HepG2 (cell line): ENCODE data around the gene MMP17. TPM values are rescaled to one million over a fixed set of nuclear protein-coding genes. Genes with fewer than 3 reads are reported as not detected.

Experiments
- ATF1 ChIP-seq: IDR thresholded peaks from 2 replicates; pipeline ENCODE4 v1.6.1; 2016; ENCODE audit warnings: mild to moderate bottlenecking, control low read depth
- IRX3 ChIP-seq: sonication (generic); formaldehyde crosslinking; IDR thresholded peaks from 2 replicates; pipeline ENCODE4 v1.8.1; 2023; ENCODE audit warnings: mild to moderate bottlenecking, low read depth, missing genetic modification reagents, borderline replicate concordance
- KLF6 ChIP-seq: IDR thresholded peaks from 2 replicates; pipeline ENCODE4 v1.8.0; 2016; ENCODE audit warnings: missing biosample characterization, missing genetic modification reagents
- MATR3 ChIP-seq: sonication (generic); formaldehyde crosslinking; IDR thresholded peaks from 2 replicates; pipeline ENCODE4 v1.4.0; 2020; ENCODE audit warnings: missing genetic modification reagents
- NFE2L2 ChIP-seq: fragments of 150-350 bp; IDR thresholded peaks from 2 replicates; pipeline ENCODE4 v1.6.1; 2014; ENCODE audit warnings: low read length
- PHF21A ChIP-seq: sonication (generic); formaldehyde crosslinking; IDR thresholded peaks from 2 replicates; pipeline ENCODE4 v1.5.0; 2020; ENCODE audit warnings: mild to moderate bottlenecking, missing genetic modification reagents
- PRMT3 ChIP-seq: sonication (generic); formaldehyde crosslinking; IDR thresholded peaks from 2 replicates; pipeline ENCODE4 v1.8.1; 2022; ENCODE audit warnings: low read depth, mild to moderate bottlenecking, moderate library complexity, missing genetic modification reagents, borderline replicate concordance
- RELA ChIP-seq: sonication (generic); formaldehyde crosslinking; IDR thresholded peaks from 2 replicates; pipeline ENCODE4 v1.4.0; 2020; ENCODE audit warnings: missing genetic modification reagents
- REPIN1 ChIP-seq: sonication (generic); formaldehyde crosslinking; IDR thresholded peaks from 2 replicates; pipeline ENCODE4 v1.8.0; 2022; ENCODE audit warnings: missing genetic modification reagents, low read depth, mild to moderate bottlenecking, borderline replicate concordance
- SALL2 ChIP-seq: sonication (generic); formaldehyde crosslinking; IDR thresholded peaks from 2 replicates; pipeline ENCODE4 v1.8.1; 2023; ENCODE audit warnings: mild to moderate bottlenecking, missing genetic modification reagents, inconsistent platforms
- TGIF2 ChIP-seq: IDR thresholded peaks from 2 replicates; pipeline ENCODE4 v1.6.1; 2016; ENCODE audit warnings: control low read depth, missing compliant biosample characterization
- TP53 ChIP-seq: sonication (generic); formaldehyde crosslinking; conservative IDR thresholded peaks from 2 replicates; pipeline ENCODE4 v1.4.0; 2020; ENCODE audit warnings: missing genetic modification reagents
- ZNF235 ChIP-seq: sonication (generic); formaldehyde crosslinking; IDR thresholded peaks from 2 replicates; pipeline ENCODE4 v1.8.1; 2023; ENCODE audit warnings: mild to moderate bottlenecking, missing genetic modification reagents, borderline replicate concordance
- ZNF558 ChIP-seq: sonication (generic); formaldehyde crosslinking; IDR thresholded peaks from 2 replicates; pipeline ENCODE4 v1.9.0; 2022; ENCODE audit warnings: mild to moderate bottlenecking, missing genetic modification reagents, borderline replicate concordance
- ZNF839 ChIP-seq: sonication (generic); formaldehyde crosslinking; IDR thresholded peaks from 2 replicates; pipeline ENCODE4 v1.4.0; 2020; ENCODE audit warnings: missing genetic modification reagents, mild to moderate bottlenecking, borderline replicate concordance
- ZSCAN12 ChIP-seq: sonication (generic); formaldehyde crosslinking; IDR thresholded peaks from 2 replicates; pipeline ENCODE4 v1.9.0; 2021; ENCODE audit warnings: mild to moderate bottlenecking, missing genetic modification reagents
- ZSCAN21 ChIP-seq: sonication (generic); formaldehyde crosslinking; IDR thresholded peaks from 2 replicates; pipeline ENCODE4 v1.8.0; 2022; ENCODE audit warnings: mild to moderate bottlenecking, missing genetic modification reagents, moderate library complexity, borderline replicate concordance
- polyA plus RNA-seq, 8 experiments: library from polyadenylated mRNA; depleted of rRNA in 3 of 8; stranded (reverse) in 7 of 8; unstranded in 1 of 8; fragments of >200 nt; fragmentation: Illumina TruSeq in 4 of 8; extraction: Trizol in 4 of 8; gene quantifications; 2 replicates each; pipeline versions ENCODE4 v1.2.1 to v1.2.3, GENCODE V29; 2011 to 2016; ENCODE audit warnings: low read depth in 4 of 8, missing spikeins in 1 of 8, mixed read lengths in 1 of 8; ENCODE audit not compliant: insufficient read depth in 1 of 8
- total RNA-seq, 5 experiments: library from RNA; depleted of rRNA; stranded (reverse); fragments of >200 nt; fragmentation: Illumina TruSeq; extraction: Trizol; gene quantifications; 2 replicates each; pipeline ENCODE4 v1.2.3, GENCODE V29; 2016; ENCODE audit warnings: low read depth in 1 of 5
- TF ChIP-seq, protein P1 (sequence below): sonication (generic); formaldehyde crosslinking; IDR thresholded peaks from 2 replicates; pipeline ENCODE4 v1.5.1; 2020; ENCODE audit warnings: missing genetic modification reagents, mild to moderate bottlenecking, borderline replicate concordance
- TF ChIP-seq, protein P2 (sequence below): sonication (generic); formaldehyde crosslinking; IDR thresholded peaks from 2 replicates; pipeline ENCODE4 v1.4.0; 2020; ENCODE audit warnings: missing genetic modification reagents
- TF ChIP-seq, protein P3 (sequence below): sonication (generic); formaldehyde crosslinking; IDR thresholded peaks from 2 replicates; pipeline ENCODE4 v1.8.0; 2022; ENCODE audit warnings: mild to moderate bottlenecking, missing genetic modification reagents
- TF ChIP-seq, protein P4 (sequence below): sonication (generic); formaldehyde crosslinking; IDR thresholded peaks from 2 replicates; pipeline ENCODE4 v1.5.0; 2020; ENCODE audit warnings: mild to moderate bottlenecking, missing genetic modification reagents, borderline replicate concordance

The MMP17 gene
- total and polyA plus RNA-seq, 2 of the 13 experiments (the other 11 are each of a cell fraction or from before 2014, with no cell fraction given), result 0.55 to 0.80 TPM

DNA sequence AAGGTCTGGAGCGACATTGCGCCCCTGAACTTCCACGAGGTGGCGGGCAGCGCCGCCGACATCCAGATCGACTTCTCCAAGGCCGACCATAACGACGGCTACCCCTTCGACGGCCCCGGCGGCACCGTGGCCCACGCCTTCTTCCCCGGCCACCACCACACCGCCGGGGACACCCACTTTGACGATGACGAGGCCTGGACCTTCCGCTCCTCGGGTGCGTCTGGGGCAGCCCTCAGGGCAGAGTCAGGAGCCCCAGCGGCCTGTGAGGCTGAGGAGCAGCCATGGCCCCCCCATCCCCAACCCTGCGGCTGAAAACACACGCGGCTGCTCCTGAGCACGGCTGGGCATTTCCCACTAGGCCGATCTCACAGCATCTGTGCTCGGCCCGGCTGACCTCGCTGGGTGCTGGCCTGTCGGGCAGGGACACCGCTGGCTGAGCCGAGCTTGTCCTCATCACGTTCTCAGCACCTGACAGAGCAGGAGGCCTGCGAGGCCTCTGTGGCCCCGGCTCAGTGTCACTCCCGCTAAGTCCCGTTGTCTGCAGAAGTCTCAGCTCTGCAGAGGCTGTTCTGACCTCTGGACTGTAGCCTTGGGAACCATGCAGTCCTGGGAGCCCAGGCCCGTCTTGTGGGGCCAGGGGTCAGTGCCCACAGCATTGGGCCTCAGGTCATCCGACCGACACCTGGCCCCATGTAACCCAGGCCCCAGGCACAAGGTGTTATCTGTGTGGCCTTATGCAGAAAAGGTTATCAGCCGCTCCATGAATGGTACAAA, 12.6 kb downstream of the MMP17 start (continued):
- TF ChIP-seq, protein P1, sequence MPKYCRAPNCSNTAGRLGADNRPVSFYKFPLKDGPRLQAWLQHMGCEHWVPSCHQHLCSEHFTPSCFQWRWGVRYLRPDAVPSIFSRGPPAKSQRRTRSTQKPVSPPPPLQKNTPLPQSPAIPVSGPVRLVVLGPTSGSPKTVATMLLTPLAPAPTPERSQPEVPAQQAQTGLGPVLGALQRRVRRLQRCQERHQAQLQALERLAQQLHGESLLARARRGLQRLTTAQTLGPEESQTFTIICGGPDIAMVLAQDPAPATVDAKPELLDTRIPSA (CRISPR knock-in tag), result no peak
- TF ChIP-seq NFE2L2 (no peak), PRMT3 (CRISPR knock-in tag) (0 out of 2 replicates have a peak, but pooled peaks have one; percentile 47), ZSCAN12 (CRISPR knock-in tag) (no peak), TGIF2 (CRISPR knock-in tag) (0 out of 2 replicates have a peak, but pooled peaks have one; percentile 57), ATF1 (CRISPR knock-in tag) (no peak), KLF6 (CRISPR knock-in tag) (peak; percentile 59; the same call in 1 of the 2 replicates), ZNF839 (CRISPR knock-in tag) (no peak), SALL2 (CRISPR knock-in tag) (peak; percentile 69; the same call in 1 of the 2 replicates), RELA (no peak), PHF21A (CRISPR knock-in tag) (no peak), ZNF558 (peak; percentile 37; the same call in 1 of the 2 replicates), TP53 (CRISPR knock-in tag) (0 out of 2 replicates have a peak, but pooled peaks have one; percentile 36), ZNF235 (no peak), ZSCAN21 (CRISPR knock-in tag) (peak; percentile 67; the same call in 1 of the 2 replicates), REPIN1 (CRISPR knock-in tag) (0 out of 2 replicates have a peak, but pooled peaks have one; percentile 22), MATR3 (CRISPR knock-in tag) (no peak), IRX3 (CRISPR knock-in tag) (peak; percentile 74)
- TF ChIP-seq, protein P2, sequence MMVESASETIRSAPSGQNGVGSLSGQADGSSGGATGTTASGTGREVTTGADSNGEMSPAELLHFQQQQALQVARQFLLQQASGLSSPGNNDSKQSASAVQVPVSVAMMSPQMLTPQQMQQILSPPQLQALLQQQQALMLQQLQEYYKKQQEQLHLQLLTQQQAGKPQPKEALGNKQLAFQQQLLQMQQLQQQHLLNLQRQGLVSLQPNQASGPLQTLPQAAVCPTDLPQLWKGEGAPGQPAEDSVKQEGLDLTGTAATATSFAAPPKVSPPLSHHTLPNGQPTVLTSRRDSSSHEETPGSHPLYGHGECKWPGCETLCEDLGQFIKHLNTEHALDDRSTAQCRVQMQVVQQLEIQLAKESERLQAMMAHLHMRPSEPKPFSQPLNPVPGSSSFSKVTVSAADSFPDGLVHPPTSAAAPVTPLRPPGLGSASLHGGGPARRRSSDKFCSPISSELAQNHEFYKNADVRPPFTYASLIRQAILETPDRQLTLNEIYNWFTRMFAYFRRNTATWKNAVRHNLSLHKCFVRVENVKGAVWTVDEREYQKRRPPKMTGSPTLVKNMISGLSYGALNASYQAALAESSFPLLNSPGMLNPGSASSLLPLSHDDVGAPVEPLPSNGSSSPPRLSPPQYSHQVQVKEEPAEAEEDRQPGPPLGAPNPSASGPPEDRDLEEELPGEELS (CRISPR knock-in tag), result no peak
- TF ChIP-seq, protein P3, sequence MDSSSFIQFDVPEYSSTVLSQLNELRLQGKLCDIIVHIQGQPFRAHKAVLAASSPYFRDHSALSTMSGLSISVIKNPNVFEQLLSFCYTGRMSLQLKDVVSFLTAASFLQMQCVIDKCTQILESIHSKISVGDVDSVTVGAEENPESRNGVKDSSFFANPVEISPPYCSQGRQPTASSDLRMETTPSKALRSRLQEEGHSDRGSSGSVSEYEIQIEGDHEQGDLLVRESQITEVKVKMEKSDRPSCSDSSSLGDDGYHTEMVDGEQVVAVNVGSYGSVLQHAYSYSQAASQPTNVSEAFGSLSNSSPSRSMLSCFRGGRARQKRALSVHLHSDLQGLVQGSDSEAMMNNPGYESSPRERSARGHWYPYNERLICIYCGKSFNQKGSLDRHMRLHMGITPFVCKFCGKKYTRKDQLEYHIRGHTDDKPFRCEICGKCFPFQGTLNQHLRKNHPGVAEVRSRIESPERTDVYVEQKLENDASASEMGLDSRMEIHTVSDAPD (CRISPR knock-in tag), result 0 out of 2 replicates have a peak, but pooled peaks have one; percentile 36
- TF ChIP-seq, protein P4, sequence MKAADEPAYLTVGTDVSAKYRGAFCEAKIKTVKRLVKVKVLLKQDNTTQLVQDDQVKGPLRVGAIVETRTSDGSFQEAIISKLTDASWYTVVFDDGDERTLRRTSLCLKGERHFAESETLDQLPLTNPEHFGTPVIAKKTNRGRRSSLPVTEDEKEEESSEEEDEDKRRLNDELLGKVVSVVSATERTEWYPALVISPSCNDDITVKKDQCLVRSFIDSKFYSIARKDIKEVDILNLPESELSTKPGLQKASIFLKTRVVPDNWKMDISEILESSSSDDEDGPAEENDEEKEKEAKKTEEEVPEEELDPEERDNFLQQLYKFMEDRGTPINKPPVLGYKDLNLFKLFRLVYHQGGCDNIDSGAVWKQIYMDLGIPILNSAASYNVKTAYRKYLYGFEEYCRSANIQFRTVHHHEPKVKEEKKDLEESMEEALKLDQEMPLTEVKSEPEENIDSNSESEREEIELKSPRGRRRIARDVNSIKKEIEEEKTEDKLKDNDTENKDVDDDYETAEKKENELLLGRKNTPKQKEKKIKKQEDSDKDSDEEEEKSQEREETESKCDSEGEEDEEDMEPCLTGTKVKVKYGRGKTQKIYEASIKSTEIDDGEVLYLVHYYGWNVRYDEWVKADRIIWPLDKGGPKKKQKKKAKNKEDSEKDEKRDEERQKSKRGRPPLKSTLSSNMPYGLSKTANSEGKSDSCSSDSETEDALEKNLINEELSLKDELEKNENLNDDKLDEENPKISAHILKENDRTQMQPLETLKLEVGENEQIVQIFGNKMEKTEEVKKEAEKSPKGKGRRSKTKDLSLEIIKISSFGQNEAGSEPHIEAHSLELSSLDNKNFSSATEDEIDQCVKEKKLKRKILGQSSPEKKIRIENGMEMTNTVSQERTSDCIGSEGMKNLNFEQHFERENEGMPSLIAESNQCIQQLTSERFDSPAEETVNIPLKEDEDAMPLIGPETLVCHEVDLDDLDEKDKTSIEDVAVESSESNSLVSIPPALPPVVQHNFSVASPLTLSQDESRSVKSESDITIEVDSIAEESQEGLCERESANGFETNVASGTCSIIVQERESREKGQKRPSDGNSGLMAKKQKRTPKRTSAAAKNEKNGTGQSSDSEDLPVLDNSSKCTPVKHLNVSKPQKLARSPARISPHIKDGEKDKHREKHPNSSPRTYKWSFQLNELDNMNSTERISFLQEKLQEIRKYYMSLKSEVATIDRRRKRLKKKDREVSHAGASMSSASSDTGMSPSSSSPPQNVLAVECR (CRISPR knock-in tag), result peak; percentile 28; the same call in 1 of the 2 replicates
